GM12878 (cell line): ENCODE measurements around the gene ZNF618. TPM values are rescaled to one million over a fixed set of nuclear protein-coding genes. Genes with fewer than 3 reads are reported as not detected.

Source experiments
- ATAC-seq: fragments of 200-7000 bp; cut with Tn5 transposase; 3 replicates; pipeline ENCODE4 v1.9.1; 2020; ENCODE audit warnings: mild to moderate bottlenecking, moderate library complexity
- BruUV-seq: library from RNA; stranded (reverse); fragments of 400-500 nt; replicated peaks from 2 replicates; lab custom pipeline; 2021; lab: Mats Ljungman, UMichigan
- CTCF ChIA-PET: fragments of 300-600 bp; sonication (Branson Sonifier 250); formaldehyde crosslinking; extraction: SDS; loops from one replicate; lab custom pipeline; 2021; ENCODE audit warnings: inconsistent platforms; lab: Yijun Ruan, JAX
- POLR2A ChIA-PET: fragments of 350-600 bp; formaldehyde crosslinking; extraction: SDS; loops from one replicate; lab custom pipeline; 2021; ENCODE audit warnings: inconsistent platforms; lab: Charles Lee
- RAD21 ChIA-PET: fragments of 300-600 bp; sonication (Branson Sonifier 250); formaldehyde crosslinking; loops from one replicate; lab custom pipeline; 2023; ENCODE audit warnings: antibody characterized with exemption; ENCODE audit not compliant: unreplicated experiment; lab: Charles Lee
- SMC1A ChIA-PET: fragments of 300-600 bp; sonication (Branson Sonifier 250); formaldehyde crosslinking; loops from one replicate; lab custom pipeline; 2023; ENCODE audit not compliant: unreplicated experiment, uncharacterized antibody; lab: Charles Lee
- DNase-seq: peaks from one replicate; pipeline ENCODE4 v3.0.0-alpha.2; 2011; ENCODE audit warnings: low read depth, low spot score
- FAIRE-seq: peaks from 3 replicates; lab custom pipeline; 2011; peaks lifted over from hg19 to GRCh38; lab: Jason Lieb, UNC
- H2AFZ ChIP-seq: 2 replicates; pipeline ENCODE4 v1.6.0; 2011; ENCODE audit warnings: low read depth, low read length, control low read depth; ENCODE audit not compliant: control insufficient read depth
- H3K27ac ChIP-seq: 2 replicates; pipeline ENCODE4 v1.5.1; 2011; ENCODE audit warnings: control low read depth; ENCODE audit not compliant: control insufficient read depth, insufficient read depth
- H3K27me3 ChIP-seq, 2 experiments: replicated peaks in 1 of 2; 2 replicates each; pipeline versions ENCODE4 v1.6.0 to v1.6.1; 2011; ENCODE audit warnings: low read length in 1 of 2; ENCODE audit not compliant: control insufficient read depth in 2 of 2, insufficient read depth in 2 of 2
- H3K36me3 ChIP-seq, 2 experiments: 2 replicates each; pipeline ENCODE4 v1.5.1; 2011; ENCODE audit warnings: low read length in 1 of 2; ENCODE audit not compliant: control insufficient read depth in 2 of 2, insufficient read depth in 2 of 2
- H3K4me1 ChIP-seq: 2 replicates; pipeline ENCODE4 v1.6.1; 2011; ENCODE audit warnings: mild to moderate bottlenecking, low read length, moderate library complexity, mixed read lengths; ENCODE audit not compliant: control insufficient read depth, insufficient read depth
- H3K4me2 ChIP-seq: 2 replicates; pipeline ENCODE4 v1.6.0; 2011; ENCODE audit warnings: control low read depth; ENCODE audit not compliant: control insufficient read depth, insufficient read depth
- H3K4me3 ChIP-seq: fragments of 200-600 bp; sonication (generic); 2 replicates; pipeline ENCODE4 v1.5.1; 2016
- H3K79me2 ChIP-seq: 2 replicates; pipeline ENCODE4 v1.6.0; 2011; ENCODE audit warnings: low read length; ENCODE audit not compliant: control insufficient read depth, insufficient read depth
- H3K9ac ChIP-seq: 2 replicates; pipeline ENCODE4 v1.8.0; 2011; ENCODE audit warnings: low read length, control low read depth, mixed read lengths; ENCODE audit not compliant: control insufficient read depth, insufficient read depth
- H3K9me3 ChIP-seq: replicated peaks from 3 replicates; pipeline ENCODE4 v1.5.1; 2011; ENCODE audit warnings: mild to moderate bottlenecking, low read length; ENCODE audit not compliant: control insufficient read depth, insufficient read depth
- H4K20me1 ChIP-seq: 2 replicates; pipeline ENCODE4 v1.6.0; 2011; ENCODE audit not compliant: control insufficient read depth, insufficient read depth
- CBX5 ChIP-seq: sonication (generic); IDR thresholded peaks from 2 replicates; pipeline ENCODE4 v1.6.1; 2016; ENCODE audit warnings: low read depth, moderate library complexity, mild to moderate bottlenecking, inconsistent platforms
- CEBPZ ChIP-seq: fragments of 150-350 bp; IDR thresholded peaks from 2 replicates; pipeline ENCODE4 v1.6.1; 2016; ENCODE audit warnings: low read depth, low read length
- CHD4 ChIP-seq: fragments of 200-600 bp; sonication (generic); IDR thresholded peaks from 2 replicates; pipeline ENCODE4 v1.6.1; 2016; ENCODE audit warnings: mild to moderate bottlenecking
- NFYB ChIP-seq: IDR thresholded peaks from 2 replicates; pipeline ENCODE4 v1.6.1; 2011; ENCODE audit warnings: low read depth, mild to moderate bottlenecking, low read length, improper control_type of control experiment, moderate library complexity; ENCODE audit not compliant: insufficient read depth
- PBX3 ChIP-seq: IDR thresholded peaks from 2 replicates; pipeline ENCODE4 v1.6.1; 2011; ENCODE audit warnings: mild to moderate bottlenecking, low read depth, low read length, moderate library complexity; ENCODE audit not compliant: insufficient replicate concordance
- PKNOX1 ChIP-seq: fragments of 450-650 bp; IDR thresholded peaks from 2 replicates; pipeline ENCODE4 v1.6.1; 2016; ENCODE audit warnings: mild to moderate bottlenecking
- PRDM15 ChIP-seq: fragments of 450-650 bp; formaldehyde crosslinking; IDR thresholded peaks from 2 replicates; pipeline ENCODE4 v1.4.0; 2020; ENCODE audit warnings: mild to moderate bottlenecking, moderate library complexity
- SMAD1 ChIP-seq: fragments of 450-650 bp; IDR thresholded peaks from 2 replicates; pipeline ENCODE4 v1.6.1; 2018; ENCODE audit warnings: mild to moderate bottlenecking, low read depth; ENCODE audit not compliant: partially characterized antibody
- ZNF592 ChIP-seq: fragments of 450-650 bp; IDR thresholded peaks from 2 replicates; pipeline ENCODE4 v1.6.1; 2017; ENCODE audit warnings: mild to moderate bottlenecking, moderate library complexity
- ZNF622 ChIP-seq: fragments of 450-650 bp; IDR thresholded peaks from 2 replicates; pipeline ENCODE4 v1.6.1; 2017; ENCODE audit warnings: mild to moderate bottlenecking, inconsistent platforms
- WGBS: methylation state at CpG from one replicate; pipeline ENCODE4 v1.1.6; 2016; ENCODE audit warnings: low lambda C conversion rate; ENCODE audit not compliant: insufficient replicate concordance, insufficient coverage; ENCODE audit errors: missing lambda C conversion rate; 5-methylcytosine and 5-hydroxymethylcytosine counted together
- in situ Hi-C: fragments of 300-500 bp; cut with MboI; formaldehyde crosslinking; loops from 9 replicates; pipeline ENCODE4 v1.14.3; 2018; ENCODE audit warnings: mixed read lengths
- intact Hi-C: fragments of 100-400 bp; cut with micrococcal nuclease; formaldehyde crosslinking; loops from one replicate; pipeline ENCODE4 v1.14.2; 2022; ENCODE audit not compliant: unreplicated experiment
- polyA plus RNA-seq, 11 experiments: library from polyadenylated mRNA; depleted of rRNA in 4 of 11; unstranded in 6 of 11; stranded (reverse) in 5 of 11; fragments of >200 nt; fragmentation: Nextera tagmentation in 4 of 11; fragmentation: Illumina TruSeq in 1 of 11; extraction: Ambion mirVana in 4 of 11; extraction: Trizol in 1 of 11; gene quantifications; 1 replicate in 1 of 11; 2 replicates in 10 of 11; pipeline versions ENCODE4 v1.2.1 to v1.2.3, GENCODE V29; 2011 to 2016; ENCODE audit warnings: inconsistent platforms in 2 of 11, missing spikeins in 2 of 11, low read depth in 1 of 11
- total RNA-seq, 4 experiments: library from RNA; depleted of rRNA in 3 of 4; stranded (reverse); fragments of >200 nt in 3 of 4; fragmentation: Illumina TruSeq in 1 of 4; extraction: Trizol in 1 of 4; gene quantifications; 2 replicates each; pipeline versions ENCODE4 v1.2.1 to v1.2.3, GENCODE V29; 2013 to 2021

Gene ZNF618
- total and polyA plus RNA-seq, 10 of the 15 experiments (the other 5 are each of a cell fraction or from before 2014, with no cell fraction given) = 0.01 to 0.24 (median 0.06) TPM; not detected in 2

GRCh38 chr9:114000063-114000454, 124.0 kb downstream of the ZNF618 start:
- Histone ChIP-seq H3K27me3 (peaks cover 0 to 3% of the 10 kb centered on the region in 2 experiments; a peak in 1 of 4 replicates), H3K27ac (no peak overlapping the region), H3K4me3 (no peak overlapping the region), H3K4me1 (no peaks in the 10 kb centered on the region), H3K79me2 (no peaks in the 10 kb centered on the region), H3K36me3 (no peaks in the 10 kb centered on the region), H2AFZ (no peak overlapping the region), H4K20me1 (no peaks in the 10 kb centered on the region), H3K4me2 (no peak overlapping the region), H3K9ac (no peak overlapping the region), H3K9me3 (no peaks in the 10 kb centered on the region)
- ATAC-seq (no peak), FAIRE-seq (no peak), DNase-seq (no peak)
- BruUV-seq = no TSS peak
- ChIA-PET POLR2A (no interaction called here), SMC1A (no interaction called here), RAD21 (no interaction called here), CTCF (no interaction called here)
- intact Hi-C loops (no loop called here), in situ Hi-C loops (loop anchor here (10.0 kb wide), 1 partner anchor 55 kb away; no protein-coding TSS in a partner anchor)
- WGBS = 36% methylated on average over 13 of the region's 13 CpGs
- TF ChIP-seq NFYB (no peak), CHD4 (no peak), PBX3 (no peak), PRDM15 (CRISPR knock-in tag) (no peak), ZNF622 (no peak), PKNOX1 (no peak), CEBPZ (no peak), ZNF592 (no peak), CBX5 (no peak), SMAD1 (no peak)
